H9 (cell line): Measurements from ENCODE around the gene CALHM5. TPM values are rescaled to one million over a fixed set of nuclear protein-coding genes. Genes with fewer than 3 reads are reported as not detected.

Source experiments
- DNase-seq: peaks from one replicate; pipeline ENCODE4 v3.0.0-alpha.2; 2017
- H2AFZ ChIP-seq: one replicate; pipeline ENCODE4 v1.6.1; 2013; ENCODE audit warnings: mild to moderate bottlenecking, low read length, control low read depth, moderate library complexity
- H2AK5ac ChIP-seq: 2 replicates; pipeline ENCODE4 v1.6.1; 2013; ENCODE audit warnings: low read length, control low read depth, mixed read lengths; ENCODE audit not compliant: insufficient read length
- H2BK120ac ChIP-seq: one replicate; pipeline ENCODE4 v1.6.1; 2013; ENCODE audit warnings: low read depth, mild to moderate bottlenecking, low read length, control low read depth, inconsistent platforms; ENCODE audit not compliant: poor library complexity, severe bottlenecking
- H2BK12ac ChIP-seq: 2 replicates; pipeline ENCODE4 v1.6.1; 2013; ENCODE audit warnings: low read length, control low read depth, mixed read lengths, low read depth; ENCODE audit not compliant: insufficient read length
- H2BK15ac ChIP-seq: 2 replicates; pipeline ENCODE4 v1.6.1; 2013; ENCODE audit warnings: low read depth, low read length, control low read depth
- H2BK20ac ChIP-seq: one replicate; pipeline ENCODE4 v1.6.1; 2013; ENCODE audit warnings: low read depth, mild to moderate bottlenecking, low read length, control low read depth, inconsistent platforms; ENCODE audit not compliant: poor library complexity, severe bottlenecking
- H2BK5ac ChIP-seq: 2 replicates; pipeline ENCODE4 v1.6.1; 2013; ENCODE audit warnings: low read length, control low read depth, mixed read lengths; ENCODE audit not compliant: insufficient read length
- H3K14ac ChIP-seq: 2 replicates; pipeline ENCODE4 v1.6.1; 2013; ENCODE audit warnings: low read length, control low read depth; ENCODE audit not compliant: insufficient read depth
- H3K18ac ChIP-seq: 2 replicates; pipeline ENCODE4 v1.6.1; 2013; ENCODE audit warnings: low read depth, mild to moderate bottlenecking, mixed read lengths, low read length, control low read depth; ENCODE audit not compliant: insufficient read length
- H3K23ac ChIP-seq: 2 replicates; pipeline ENCODE4 v1.6.1; 2013; ENCODE audit warnings: low read length, control low read depth, mixed read lengths, low read depth; ENCODE audit not compliant: insufficient read length
- H3K23me2 ChIP-seq: 2 replicates; pipeline ENCODE4 v1.6.1; 2013; ENCODE audit warnings: low read depth, mild to moderate bottlenecking, mixed read lengths, low read length, control low read depth; ENCODE audit not compliant: insufficient read length, poor library complexity, severe bottlenecking
- H3K27ac ChIP-seq: 2 replicates; pipeline ENCODE4 v1.5.1; 2013; ENCODE audit warnings: low read length, control low read depth, mixed read lengths, low read depth; ENCODE audit not compliant: insufficient read length
- H3K27me3 ChIP-seq: 2 replicates; pipeline ENCODE4 v1.6.1; 2013; ENCODE audit warnings: low read length, control low read depth, inconsistent platforms; ENCODE audit not compliant: insufficient read depth
- H3K4ac ChIP-seq: 2 replicates; pipeline ENCODE4 v1.6.1; 2013; ENCODE audit warnings: low read depth, mild to moderate bottlenecking, control low read depth, inconsistent platforms, low read length, moderate library complexity
- H3K4me1 ChIP-seq: 2 replicates; pipeline ENCODE4 v1.6.1; 2013; ENCODE audit warnings: low read length, control low read depth, inconsistent platforms; ENCODE audit not compliant: insufficient read depth
- H3K4me2 ChIP-seq: 2 replicates; pipeline ENCODE4 v1.6.1; 2013; ENCODE audit warnings: low read length, control low read depth, mixed read lengths; ENCODE audit not compliant: insufficient read length, insufficient read depth
- H3K56ac ChIP-seq: 2 replicates; pipeline ENCODE4 v1.6.1; 2013; ENCODE audit warnings: low read depth, mild to moderate bottlenecking, mixed read lengths, low read length, control low read depth; ENCODE audit not compliant: insufficient read length
- H3K79me1 ChIP-seq: 2 replicates; pipeline ENCODE4 v1.6.1; 2013; ENCODE audit warnings: low read depth, mild to moderate bottlenecking, moderate library complexity, low read length, control low read depth, inconsistent platforms; ENCODE audit not compliant: insufficient read depth, poor library complexity, severe bottlenecking
- H3K79me2 ChIP-seq: 2 replicates; pipeline ENCODE4 v1.6.1; 2013; ENCODE audit warnings: low read length, control low read depth, inconsistent platforms; ENCODE audit not compliant: insufficient read depth
- H3K9ac ChIP-seq: 2 replicates; pipeline ENCODE4 v1.6.1; 2013; ENCODE audit warnings: low read length, control low read depth, mixed read lengths; ENCODE audit not compliant: insufficient read length; ENCODE audit errors: extremely low read depth
- H3K9me3 ChIP-seq: one replicate; pipeline ENCODE4 v1.6.1; 2013; ENCODE audit warnings: low read depth, low read length, inconsistent platforms; ENCODE audit not compliant: control insufficient read depth
- H3T11ph ChIP-seq: one replicate; pipeline ENCODE4 v1.6.1; 2013; ENCODE audit warnings: mild to moderate bottlenecking, low read length, control low read depth, inconsistent platforms
- H4K20me1 ChIP-seq: one replicate; pipeline ENCODE4 v1.6.1; 2013; ENCODE audit not compliant: control insufficient read depth, insufficient read length, insufficient read depth
- H4K5ac ChIP-seq: 2 replicates; pipeline ENCODE4 v1.6.1; 2013; ENCODE audit warnings: low read depth, mild to moderate bottlenecking, mixed read lengths, low read length, control low read depth; ENCODE audit not compliant: insufficient read length
- H4K8ac ChIP-seq: replicated peaks from 2 replicates; pipeline ENCODE4 v1.6.1; 2013; ENCODE audit warnings: low read length, control low read depth, mixed read lengths, low read depth; ENCODE audit not compliant: insufficient read length
- H4K91ac ChIP-seq: 2 replicates; pipeline ENCODE4 v1.6.1; 2013; ENCODE audit warnings: low read depth, mild to moderate bottlenecking, moderate library complexity, mixed read lengths, low read length, control low read depth; ENCODE audit not compliant: insufficient read length
- H3K27ac Mint-ChIP-seq, 3 experiments: 2 replicates in 2 of 3; 3 replicates in 1 of 3; pipeline ENCODE4 v1.8.0; 2020 to 2021; ENCODE audit warnings: mixed read lengths in 3 of 3, mild to moderate bottlenecking in 1 of 3, moderate library complexity in 1 of 3
- H3K27me3 Mint-ChIP-seq: 2 replicates; pipeline ENCODE4 v1.8.0; 2021; ENCODE audit warnings: low read depth, mild to moderate bottlenecking, moderate library complexity, mixed read lengths
- H3K36me3 Mint-ChIP-seq, 3 experiments: 2 replicates in 2 of 3; 3 replicates in 1 of 3; pipeline ENCODE4 v1.8.0; 2020 to 2021; ENCODE audit warnings: low read depth in 3 of 3, mixed read lengths in 3 of 3; ENCODE audit not compliant: insufficient read depth in 1 of 3
- H3K4me1 Mint-ChIP-seq, 2 experiments: 2 replicates each; pipeline ENCODE4 v1.8.0; 2020; ENCODE audit warnings: mixed read lengths in 2 of 2
- H3K4me3 Mint-ChIP-seq, 2 experiments: 2 replicates in 1 of 2; 3 replicates in 1 of 2; pipeline ENCODE4 v1.8.0; 2020 to 2021; ENCODE audit warnings: mild to moderate bottlenecking in 2 of 2, mixed read lengths in 2 of 2, moderate library complexity in 1 of 2
- H3K9me3 Mint-ChIP-seq, 2 experiments: 2 replicates in 1 of 2; 3 replicates in 1 of 2; pipeline ENCODE4 v1.8.0; 2020; ENCODE audit warnings: mild to moderate bottlenecking in 2 of 2, mixed read lengths in 2 of 2, moderate library complexity in 1 of 2
- WGBS: extraction: QIAGEN DNeasy Blood & Tissue Kit; methylation state at CpG from one replicate; pipeline ENCODE4 v1.1.7; 2013; ENCODE audit warnings: missing lambda C conversion rate, low lambda C conversion rate, mixed read lengths; ENCODE audit not compliant: insufficient read length; ENCODE audit errors: extremely low coverage; 5-methylcytosine and 5-hydroxymethylcytosine counted together
- total RNA-seq: library from RNA; stranded (reverse); gene quantifications from 2 replicates; pipeline ENCODE4 v1.2.1, GENCODE V29; 2021
- TF ChIP-seq, protein P1 (sequence below): fragments of 200-600 bp; sonication (generic); conservative IDR thresholded peaks from 3 replicates; pipeline ENCODE4 v1.8.0; 2021; ENCODE audit warnings: antibody characterized with exemption, mild to moderate bottlenecking

Gene CALHM5
- total RNA-seq, 1 experiment from 2014 or later = 0.09 TPM

DNA sequence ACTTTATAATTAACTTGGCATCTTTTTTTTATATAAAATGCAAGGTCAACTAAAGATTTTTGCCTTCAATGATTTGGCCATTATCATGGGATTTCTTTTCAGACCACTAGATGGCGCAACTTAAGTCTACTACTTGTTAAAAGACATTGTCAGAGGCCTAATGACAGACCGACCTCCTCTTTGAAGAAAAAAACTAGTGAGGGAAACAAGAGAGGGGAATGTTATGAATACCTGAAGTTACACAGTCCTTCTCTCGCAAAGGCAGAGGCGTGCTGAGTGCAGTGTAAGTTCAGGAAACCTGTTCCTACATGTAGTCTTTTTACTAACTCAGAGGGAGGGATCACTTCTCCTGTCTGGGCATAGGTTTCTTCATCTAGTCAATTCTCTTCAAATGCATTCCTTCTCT, 24.8 kb downstream of the CALHM5 start:
- peaks cover 13 to 16% of the 10 kb centered on the region in 2 experiments for H3K4me1 Mint-ChIP-seq
- H3K9me3 Mint-ChIP-seq = no peaks in the 10 kb centered on the region
- H2BK5ac ChIP-seq = no peak overlapping the region
- DNase-seq = no peak
- H3K4me3 Mint-ChIP-seq = no peak overlapping the region
- H3K9ac ChIP-seq = no peak overlapping the region
- no peak overlapping the region for H3K4me2 ChIP-seq
- H3T11ph ChIP-seq = no peak overlapping the region
- no peaks in the 10 kb centered on the region for H4K20me1 ChIP-seq
- H2BK20ac ChIP-seq = no peak overlapping the region
- H2BK120ac ChIP-seq = no peak overlapping the region
- no peak overlapping the region for H4K5ac ChIP-seq
- H3K23ac ChIP-seq = no peak overlapping the region
- no peaks in the 10 kb centered on the region for H3K79me2 ChIP-seq
- no peaks in the 10 kb centered on the region; the same call in 1 of the 2 replicates for H3K4me1 ChIP-seq
- H2AK5ac ChIP-seq = no peak overlapping the region
- no peak overlapping the region for H3K4ac ChIP-seq
- no peaks in the 10 kb centered on the region for H3K36me3 Mint-ChIP-seq
- H4K91ac ChIP-seq = no peak overlapping the region
- H2BK12ac ChIP-seq = no peak overlapping the region
- H2BK15ac ChIP-seq = no peak overlapping the region
- no peak overlapping the region for H4K8ac ChIP-seq
- H3K27ac Mint-ChIP-seq = no peak overlapping the region
- H3K18ac ChIP-seq = no peak overlapping the region
- H3K79me1 ChIP-seq = no peaks in the 10 kb centered on the region
- no peaks in the 10 kb centered on the region for H3K27me3 Mint-ChIP-seq
- H3K14ac ChIP-seq = no peak overlapping the region
- TF ChIP-seq, protein P1, sequence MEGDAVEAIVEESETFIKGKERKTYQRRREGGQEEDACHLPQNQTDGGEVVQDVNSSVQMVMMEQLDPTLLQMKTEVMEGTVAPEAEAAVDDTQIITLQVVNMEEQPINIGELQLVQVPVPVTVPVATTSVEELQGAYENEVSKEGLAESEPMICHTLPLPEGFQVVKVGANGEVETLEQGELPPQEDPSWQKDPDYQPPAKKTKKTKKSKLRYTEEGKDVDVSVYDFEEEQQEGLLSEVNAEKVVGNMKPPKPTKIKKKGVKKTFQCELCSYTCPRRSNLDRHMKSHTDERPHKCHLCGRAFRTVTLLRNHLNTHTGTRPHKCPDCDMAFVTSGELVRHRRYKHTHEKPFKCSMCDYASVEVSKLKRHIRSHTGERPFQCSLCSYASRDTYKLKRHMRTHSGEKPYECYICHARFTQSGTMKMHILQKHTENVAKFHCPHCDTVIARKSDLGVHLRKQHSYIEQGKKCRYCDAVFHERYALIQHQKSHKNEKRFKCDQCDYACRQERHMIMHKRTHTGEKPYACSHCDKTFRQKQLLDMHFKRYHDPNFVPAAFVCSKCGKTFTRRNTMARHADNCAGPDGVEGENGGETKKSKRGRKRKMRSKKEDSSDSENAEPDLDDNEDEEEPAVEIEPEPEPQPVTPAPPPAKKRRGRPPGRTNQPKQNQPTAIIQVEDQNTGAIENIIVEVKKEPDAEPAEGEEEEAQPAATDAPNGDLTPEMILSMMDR = peak; percentile 81
- WGBS = no CpG with 5 or more reads among the region's 4 CpGs
- no peak overlapping the region for H2AFZ ChIP-seq
- no peaks in the 10 kb centered on the region for H3K27me3 ChIP-seq
- no peak overlapping the region for H3K56ac ChIP-seq
- H3K23me2 ChIP-seq = no peaks in the 10 kb centered on the region
- no peaks in the 10 kb centered on the region for H3K9me3 ChIP-seq
- H3K27ac ChIP-seq = no peak overlapping the region
